GM04504 (cell line): ENCODE results near the gene GPLD1.
"Not testable (repeated sequence)": the region's sequence is repeated elsewhere in the genome, so short reads cannot be mapped to it uniquely, and the experiment has no call there.

ENCODE experiments used
- DNase-seq: peaks from one replicate; pipeline ENCODE4 v3.0.0-alpha.2; 2012; ENCODE audit warnings: low read depth

Gene GPLD1

DNA sequence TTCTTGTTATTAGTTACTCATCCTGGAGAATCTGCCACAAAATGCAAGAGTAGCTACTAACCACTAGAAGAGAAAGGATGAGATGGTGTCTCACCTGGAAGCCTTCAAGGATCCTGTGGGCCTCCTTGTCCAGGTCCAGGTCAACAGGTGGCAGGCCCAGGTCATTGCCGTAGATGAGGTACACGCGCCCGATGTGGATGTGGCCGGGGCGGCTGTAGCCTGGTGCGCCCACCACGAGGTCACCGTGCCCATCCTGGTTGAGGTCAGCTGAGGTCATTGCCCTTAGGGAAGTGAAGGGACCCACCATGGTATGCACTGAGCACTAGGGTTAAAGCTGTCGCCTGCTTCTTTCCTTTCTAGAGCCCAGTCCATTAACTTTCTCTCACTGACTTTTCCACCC lies 35.5 kb downstream of the GPLD1 start:
- no peak for DNase-seq

DNA sequence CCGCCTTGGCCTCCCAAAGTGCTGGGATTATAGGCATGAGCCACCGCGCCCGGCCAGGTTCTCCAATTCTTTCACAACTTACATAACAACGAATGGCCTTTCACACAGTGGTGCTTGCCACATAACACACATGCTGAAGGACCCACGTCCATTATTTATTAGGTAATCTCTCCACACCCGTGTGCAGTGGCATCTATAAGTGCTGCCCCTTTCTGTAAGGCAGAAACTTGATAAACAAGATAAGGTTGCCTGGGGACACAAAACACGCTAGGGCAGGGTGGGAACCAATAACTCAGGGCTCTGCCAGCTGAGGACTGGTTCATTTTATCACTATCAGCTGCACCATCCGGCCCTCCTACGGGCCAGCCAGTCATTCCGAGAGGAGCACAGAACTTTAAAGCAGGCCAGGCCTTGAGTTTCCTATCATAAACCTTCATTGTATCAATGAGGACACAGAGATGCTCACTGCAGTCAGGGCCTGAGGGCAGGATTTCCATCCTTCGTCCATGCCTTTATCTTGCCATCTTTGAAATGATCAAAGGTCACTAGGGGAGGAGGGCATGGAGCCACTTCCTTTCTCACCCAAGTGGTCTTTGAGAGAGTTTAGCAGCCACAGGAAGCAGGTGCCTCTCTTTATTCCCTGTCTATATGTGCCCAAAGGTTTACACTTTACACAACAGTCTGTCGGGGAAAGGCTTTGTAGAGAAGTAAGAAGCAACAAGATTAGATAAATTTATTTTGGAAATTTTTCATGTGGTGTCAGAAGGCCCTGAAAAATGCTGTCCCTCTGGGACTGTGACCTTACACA lies 37.6 kb downstream of the GPLD1 start:
- DNase-seq: no peak

DNA sequence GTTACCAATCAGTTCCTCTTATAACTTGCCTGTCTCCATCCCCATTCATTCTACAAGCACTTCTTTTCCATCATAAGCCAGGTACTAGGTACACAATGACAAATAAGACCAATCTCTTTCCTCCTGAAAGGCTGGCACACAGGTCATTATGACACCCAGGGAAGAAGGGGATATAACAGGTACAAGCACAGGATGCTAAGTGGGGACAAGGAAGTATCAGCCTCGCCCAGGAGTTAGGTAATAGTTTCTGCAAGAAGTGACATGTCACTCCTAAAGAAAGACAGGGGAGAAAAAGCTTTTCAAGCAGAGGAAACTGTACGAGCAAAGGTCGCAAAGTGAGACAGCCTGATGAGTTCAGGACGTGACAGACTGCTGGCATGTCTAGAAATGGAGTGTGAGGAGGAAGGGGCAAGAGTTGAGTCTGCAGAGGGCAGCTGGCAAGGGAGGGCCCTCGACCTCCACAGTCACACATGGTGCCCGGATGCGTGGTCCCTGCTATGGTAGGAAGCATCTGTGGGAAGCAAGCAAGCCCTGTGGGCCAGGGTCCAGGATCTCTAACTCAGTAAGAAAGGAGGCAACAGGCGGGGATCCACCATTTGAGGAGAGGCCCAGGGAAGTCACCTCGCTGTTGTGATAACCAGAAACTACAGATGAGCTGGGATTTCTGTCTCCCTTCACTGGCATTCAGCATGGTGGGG lies 40.4 kb downstream of the GPLD1 start:
- DNase-seq: no peak

DNA sequence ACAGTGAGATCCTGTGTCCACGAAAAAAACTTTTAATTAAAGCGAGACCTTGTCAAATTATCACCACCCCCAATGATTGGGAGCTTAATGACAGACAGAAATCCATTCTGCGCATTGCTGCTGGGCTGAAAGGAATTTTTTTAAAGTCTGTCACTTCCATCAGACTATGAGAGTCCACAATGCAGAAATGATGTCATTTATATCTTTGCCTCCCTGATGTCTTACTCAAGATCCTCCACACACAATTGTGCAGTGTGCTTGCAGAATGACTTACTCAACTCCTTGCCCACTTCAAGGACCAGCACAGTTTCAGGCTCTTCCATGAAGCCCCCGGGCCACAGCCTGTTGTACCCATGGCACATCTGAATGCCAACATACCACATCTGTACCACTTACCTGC lies 41.0 kb downstream of the GPLD1 start:
- DNase-seq: no peak

DNA sequence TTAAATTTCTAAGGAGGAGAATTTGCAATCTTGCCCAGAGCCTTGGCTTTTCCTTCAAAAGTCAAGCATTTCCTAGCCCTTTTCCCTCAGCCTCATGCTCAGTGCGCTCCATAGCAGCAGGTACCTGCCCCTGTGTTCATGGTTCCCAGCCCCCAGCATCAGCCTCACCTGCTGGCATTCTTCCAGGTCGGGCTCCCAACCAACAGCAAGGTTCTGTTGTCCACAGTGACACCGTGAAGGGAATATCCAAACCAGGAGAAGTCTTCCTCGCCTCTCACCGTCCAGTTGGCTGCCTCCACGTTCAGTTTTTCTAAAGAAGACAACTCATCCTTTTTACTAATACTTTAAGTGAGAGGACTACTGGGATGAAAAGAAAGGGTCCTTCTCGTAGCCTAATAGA lies 42.7 kb downstream of the GPLD1 start:
- DNase-seq: no peak

DNA sequence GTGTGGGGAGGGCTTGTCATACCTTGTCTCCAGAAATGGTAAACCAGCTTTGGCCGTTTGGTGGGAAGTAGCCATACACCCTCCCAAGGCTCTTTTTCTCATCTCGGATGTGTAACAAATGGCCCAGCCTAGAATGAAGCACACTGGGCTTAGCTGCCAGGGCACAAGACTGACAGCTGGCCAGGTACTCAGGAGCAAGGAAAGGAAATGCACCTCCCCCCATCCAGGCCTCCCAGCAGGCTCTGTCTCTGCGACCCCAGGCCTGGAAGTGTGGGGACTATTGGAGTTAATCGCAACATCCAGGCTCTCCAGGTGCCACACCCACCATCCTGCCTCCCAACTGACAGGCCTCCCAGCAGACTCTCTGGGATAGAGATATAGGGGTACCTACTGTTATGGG lies 43.7 kb downstream of the GPLD1 start:
- no peak for DNase-seq

DNA sequence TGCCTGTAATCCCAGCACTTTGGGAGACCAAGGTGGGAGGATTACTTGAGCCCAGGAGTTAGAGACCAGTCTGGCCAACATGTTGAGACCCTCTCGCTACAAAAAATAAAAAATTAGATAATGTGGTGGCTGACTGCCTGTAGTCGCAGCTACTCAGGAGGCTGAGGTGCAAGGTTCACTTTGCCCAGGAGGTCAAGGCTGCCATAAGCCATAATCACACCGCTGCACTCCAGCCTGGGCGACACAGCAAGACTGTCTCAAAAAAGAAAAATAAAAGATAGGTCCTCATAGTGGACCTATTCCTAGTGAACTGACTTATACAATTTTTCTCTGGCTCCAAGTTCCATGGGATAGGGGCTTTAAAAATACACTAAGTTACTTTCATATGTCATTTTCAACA lies 44.8 kb downstream of the GPLD1 start:
- no peak for DNase-seq

DNA sequence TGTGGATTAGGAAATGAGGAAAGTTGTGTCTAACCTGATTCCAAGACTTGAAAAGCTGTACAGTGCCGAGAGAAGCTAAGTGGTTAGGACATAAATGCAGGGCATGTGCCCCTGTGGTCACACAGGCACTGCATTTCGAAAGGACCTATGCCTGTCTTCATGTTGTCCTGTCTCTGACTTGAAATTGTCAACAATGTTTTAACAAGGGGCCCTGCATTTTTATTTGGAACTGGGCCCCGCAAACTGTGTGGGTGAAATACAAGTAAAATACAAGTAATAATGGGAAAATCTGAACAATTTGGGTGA lies 47.8 kb downstream of the GPLD1 start:
- no peak for DNase-seq

DNA sequence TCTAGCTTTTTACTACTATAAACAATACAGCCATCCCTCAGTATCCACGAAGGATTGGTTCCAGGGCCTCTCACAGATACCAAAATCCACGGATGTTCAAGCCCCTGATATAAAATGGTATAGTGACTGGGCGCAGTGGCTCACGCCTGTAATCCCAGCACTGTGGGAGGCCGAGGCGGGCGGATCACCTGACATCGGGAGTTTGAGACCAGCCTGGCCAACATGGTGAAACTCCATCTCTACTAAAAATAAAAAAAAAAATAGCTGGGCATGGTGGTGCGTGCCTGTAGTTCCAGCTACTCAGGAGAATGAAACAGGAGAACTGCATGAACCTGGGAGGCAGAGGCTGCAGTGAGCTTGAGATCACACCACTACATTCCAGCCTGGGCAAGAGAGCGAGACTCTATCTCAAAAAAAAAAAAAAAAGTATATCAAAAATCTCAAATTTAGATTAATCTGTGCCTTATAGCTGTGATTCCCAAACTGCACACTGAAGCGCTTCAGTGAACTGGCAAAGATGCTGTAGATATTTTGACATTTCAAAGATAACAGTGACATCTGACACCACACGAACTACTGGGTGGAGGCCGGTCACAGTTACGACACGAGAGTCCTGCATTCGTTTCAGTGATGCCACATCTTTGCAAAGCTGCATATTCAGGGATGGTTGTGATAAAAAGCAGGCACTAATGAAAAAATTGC lies 48.3 kb downstream of the GPLD1 start:
- no peak for DNase-seq

DNA sequence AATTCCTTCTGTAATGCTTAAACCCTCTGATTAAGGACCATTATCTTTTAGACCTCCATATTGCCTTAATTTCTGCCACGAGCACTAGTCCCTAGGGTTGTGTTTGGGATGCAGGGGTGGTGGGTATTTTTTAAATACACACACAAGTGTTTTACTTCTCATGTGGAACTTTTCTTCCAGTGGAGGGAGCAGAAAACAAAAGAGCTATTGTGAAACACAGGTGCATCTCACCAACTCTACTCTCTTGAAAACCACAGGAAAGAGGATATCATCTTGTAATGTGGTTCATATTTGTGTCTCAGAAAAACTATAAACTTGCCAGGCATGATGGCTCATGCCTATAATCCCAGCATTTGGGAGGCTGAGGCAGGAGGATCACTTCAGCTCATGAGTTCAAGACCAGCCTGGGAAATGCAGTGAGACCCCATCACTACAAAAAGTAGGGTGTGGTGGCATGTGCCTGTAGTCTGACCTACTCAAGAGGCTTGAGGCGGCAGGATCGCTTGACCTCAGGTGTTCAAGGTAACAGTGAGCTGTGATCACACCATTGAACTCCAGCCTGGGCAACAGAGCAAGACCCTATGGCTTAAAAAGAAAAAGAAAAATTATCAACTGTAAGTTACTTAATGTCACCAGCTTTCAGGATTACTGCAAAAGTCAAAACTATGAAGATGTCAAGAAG lies 49.4 kb downstream of the GPLD1 start:
- no peak for DNase-seq

DNA sequence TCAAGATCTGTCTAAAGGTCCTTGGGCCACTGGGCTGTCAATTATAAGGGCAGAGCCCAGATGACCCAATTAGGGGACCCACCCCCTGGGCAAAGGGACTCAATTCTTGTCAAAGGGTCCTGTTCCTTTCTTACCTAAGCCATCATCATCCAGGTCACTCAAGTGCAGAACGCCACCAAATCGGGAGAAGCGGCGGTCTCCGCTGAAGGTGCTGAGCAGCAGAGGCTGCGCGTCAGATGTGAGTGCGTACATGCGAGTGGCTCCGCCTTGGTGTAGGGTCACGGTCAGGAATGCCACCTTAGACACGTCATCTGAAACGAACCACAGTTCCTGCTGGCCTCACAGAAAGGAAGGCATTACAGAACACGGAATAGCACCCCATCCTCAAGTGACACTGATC lies 52.4 kb downstream of the GPLD1 start:
- DNase-seq: no peak

DNA sequence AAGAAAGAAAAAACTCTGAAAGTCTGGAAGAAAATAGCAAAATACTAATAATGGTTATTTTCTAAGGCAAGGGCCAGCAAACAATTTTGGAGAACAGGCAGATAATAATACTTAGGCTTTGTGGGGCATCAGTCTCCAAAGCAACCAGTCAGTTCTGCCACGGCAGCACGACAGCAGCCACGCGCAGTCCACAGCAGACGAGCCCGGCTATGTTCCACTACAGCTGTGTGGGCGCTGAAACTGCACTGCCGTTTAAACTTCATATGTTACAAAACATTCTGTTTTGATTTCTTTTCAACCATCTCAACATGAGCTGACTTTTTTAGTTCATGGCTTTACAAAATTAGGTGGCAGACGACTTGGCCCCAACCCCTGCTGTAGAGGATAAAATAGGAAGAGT lies 56.8 kb downstream of the GPLD1 start:
- no peak for DNase-seq

DNA sequence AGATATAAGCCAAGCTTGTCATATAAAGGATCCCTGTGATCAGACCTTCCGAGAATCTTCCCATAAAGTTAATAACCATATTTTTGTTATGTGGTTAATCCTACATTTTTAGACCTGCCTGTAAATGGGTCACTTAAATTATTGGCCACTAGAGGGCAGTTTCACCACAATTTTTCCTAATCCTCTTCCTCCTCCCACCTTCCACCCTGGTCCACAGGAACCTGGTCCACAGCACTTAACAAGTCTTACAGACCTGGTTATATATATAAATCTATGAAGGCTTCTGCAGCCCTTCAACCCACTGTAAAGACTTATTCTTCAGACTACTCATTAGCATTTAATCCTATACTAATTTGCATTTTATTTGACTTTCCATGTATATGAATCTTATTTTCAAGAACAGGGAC lies 58.3 kb downstream of the GPLD1 start:
- DNase-seq: peak; percentile 11

DNA sequence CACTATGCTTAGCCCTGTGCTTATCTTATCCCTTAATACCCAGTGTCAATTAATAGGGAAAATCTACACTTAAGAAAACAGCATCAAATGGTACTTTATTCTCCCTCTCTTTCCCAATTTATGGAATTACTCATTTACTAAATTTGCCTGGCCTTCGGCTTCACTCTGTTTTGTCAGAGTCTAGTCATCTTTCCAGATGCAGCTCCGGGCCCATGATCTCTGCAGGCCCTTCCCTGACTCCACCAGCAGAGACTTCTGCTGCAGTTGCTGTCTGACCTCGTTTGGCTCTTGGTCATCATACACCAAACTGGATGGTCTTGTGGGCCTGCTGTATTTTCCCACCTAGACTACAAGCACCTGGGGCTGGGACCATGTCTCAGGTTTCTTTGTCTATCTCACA lies 59.3 kb downstream of the GPLD1 start:
- DNase-seq: peak; percentile 10

DNA sequence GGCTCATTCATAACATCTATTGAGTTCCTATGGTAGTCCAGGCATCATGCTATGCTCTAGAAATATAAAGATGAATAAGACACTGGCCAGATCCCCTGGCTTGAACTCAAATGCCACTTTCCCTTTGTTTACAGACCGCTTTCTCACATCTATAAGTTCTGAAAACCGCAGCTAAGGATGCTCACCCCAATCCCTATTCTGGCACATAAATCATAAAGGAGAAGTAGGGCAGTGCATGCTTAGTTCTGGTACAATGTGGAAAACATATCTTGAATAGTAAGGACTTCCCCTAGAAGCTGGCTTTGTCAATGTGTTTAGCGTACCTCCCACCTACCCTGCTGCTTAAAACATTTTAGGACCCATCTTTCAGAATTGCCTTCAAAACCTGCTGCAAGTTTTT lies 60.2 kb downstream of the GPLD1 start:
- DNase-seq: no peak

DNA sequence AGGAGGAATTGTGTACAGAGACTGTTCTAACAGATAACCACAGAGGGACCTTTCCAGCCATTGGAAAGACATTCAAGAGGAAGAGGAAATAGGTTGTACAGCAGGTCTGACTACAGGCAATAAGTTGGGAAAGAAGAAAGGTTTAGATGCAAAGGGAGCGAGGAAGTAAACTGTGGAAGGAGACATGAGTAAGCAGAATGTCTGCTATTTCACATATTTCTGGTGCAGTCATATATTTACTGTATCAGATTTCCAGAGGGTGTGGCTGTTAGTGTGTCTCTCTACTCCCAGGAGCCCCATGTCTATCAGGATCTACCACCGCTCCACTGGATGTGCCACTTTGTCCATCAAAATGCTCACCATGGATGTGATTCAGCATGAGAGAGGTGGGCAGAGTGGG lies 60.8 kb downstream of the GPLD1 start:
- DNase-seq: no peak

DNA sequence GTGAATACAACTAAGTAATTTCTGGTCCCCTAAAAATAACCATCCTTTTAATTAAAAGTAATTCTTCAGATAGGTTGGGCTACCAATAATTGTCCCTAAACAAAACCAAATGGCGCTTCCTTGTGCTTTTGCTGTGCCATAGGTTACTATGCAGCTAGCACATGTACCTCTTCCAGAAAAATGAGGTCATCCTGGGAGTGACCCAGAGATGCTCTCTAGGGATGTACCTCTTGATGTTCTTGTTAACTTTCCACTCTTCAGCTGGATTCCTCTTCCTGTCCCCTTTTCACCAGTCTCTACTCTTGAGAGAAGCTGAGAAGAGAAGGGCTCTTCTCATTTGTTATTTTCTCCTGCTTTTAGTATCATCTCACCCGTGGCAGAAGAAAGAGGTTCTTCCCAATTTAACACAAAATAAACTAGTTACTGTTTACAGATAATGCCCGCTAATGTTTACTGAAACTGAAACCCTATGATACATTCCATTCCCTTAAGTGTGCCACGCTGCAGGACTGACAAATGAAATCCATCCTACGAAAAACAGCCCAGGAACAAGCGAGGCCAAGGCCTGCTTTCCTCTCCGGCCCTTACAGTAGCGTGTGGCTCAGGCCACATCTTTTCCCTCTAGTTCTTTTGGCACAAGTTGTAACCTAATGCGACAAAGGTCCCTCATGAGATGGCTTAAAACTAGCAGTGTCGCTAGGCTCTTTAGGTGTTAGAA lies 62.5 kb downstream of the GPLD1 start:
- no peak for DNase-seq

DNA sequence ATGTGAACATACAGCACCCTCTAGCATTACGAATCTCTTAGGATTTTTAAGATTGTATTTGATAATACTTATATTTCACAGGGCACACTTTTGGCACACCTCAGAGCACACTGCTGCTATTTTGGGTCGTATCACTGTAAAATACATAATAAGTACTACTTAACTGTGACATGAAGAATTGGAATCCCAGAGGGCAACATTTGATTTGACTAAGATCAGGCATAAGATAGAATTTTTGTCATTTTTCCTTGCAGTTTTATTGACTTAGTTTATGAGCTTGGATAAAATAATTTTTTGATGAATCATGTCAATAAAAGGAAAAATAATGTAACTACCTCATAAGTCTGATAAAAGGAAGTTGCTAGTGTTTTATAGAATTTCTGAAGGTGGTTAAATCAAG lies 64.3 kb downstream of the GPLD1 start:
- no peak for DNase-seq

DNA sequence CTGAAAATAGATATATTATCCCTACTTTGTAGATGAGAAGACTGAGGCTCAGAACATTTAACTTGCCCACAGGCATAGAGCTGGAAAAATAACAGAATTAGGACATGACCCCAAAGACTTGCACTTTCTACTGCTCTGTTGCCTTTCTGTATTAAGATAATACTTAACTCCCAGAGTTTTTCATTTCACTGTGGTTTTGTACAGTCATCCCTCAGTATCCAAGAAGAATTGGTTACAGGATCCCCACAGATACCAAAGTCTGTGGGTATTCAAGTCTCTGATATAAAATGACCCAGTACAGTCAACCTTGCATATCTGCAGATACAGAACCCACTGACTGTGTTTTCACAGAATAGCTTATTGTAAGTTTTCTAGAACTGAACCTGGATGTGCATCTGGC lies 69.9 kb downstream of the GPLD1 start:
- DNase-seq: no peak

DNA sequence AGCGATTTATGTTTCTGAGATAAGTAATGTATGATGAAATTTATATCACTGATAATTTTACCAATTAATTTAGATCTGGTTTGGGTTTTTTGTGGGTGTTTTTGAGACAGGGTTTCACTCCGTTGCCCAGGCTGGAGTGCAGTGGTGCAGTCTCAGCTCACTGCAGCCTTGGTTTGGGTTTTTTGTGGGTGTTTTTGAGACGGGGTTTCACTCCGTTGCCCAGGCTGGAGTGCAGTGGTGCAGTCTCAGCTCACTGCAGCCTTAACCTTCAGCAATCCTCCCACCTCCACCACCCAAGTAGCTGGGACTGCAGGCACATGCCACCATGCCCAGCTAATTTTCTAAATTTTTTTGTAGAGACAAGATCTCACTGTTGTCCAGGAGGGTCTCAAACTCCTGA lies 73.6 kb downstream of the GPLD1 start:
- no peak for DNase-seq

DNA sequence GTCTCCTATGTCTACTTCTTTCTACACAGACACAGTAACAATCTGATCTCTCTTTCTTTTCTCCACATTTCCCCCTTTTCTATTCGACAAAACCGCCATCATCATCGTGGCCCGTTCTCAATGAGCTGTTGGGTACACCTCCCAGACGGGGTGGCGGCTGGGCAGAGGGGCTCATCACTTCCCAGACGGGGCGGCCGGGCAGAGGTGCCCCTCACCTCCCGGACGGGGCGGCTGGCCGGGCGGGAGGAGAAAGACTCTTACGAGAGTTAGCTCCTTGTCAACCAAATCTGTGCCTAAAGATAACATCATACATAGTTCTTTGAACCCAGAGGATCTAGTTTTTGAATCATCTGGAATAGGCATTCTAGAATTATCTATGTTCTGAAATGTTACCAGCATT lies 74.8 kb downstream of the GPLD1 start:
- DNase-seq: not testable (repeated sequence)

DNA sequence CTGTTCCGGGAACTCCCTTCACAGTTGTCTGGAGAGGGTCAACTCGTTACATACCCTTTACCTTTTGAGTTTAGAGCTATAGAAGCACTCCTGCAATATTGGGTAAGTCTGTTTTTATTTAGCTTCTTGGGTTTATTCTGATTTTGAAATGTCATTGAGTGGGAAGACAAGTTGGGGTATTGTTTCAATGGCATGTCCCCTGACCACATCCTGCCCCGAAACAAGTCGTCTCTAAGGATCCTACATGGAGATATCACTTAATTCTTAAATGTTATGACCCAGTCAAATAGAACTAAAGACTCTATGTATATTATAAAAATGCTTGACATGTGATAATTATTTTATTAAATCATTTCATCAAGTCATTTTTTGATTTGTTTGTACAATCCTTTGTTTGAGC lies 77.1 kb downstream of the GPLD1 start:
- no peak for DNase-seq
